ENCODE data around the gene NHSL2. TPM values are rescaled to one million over a fixed set of nuclear protein-coding genes. Genes with fewer than 3 reads are reported as not detected.

Gene NHSL2
- total RNA-seq, 1 donor from 2014 or later, result 0.29 TPM

DNA sequence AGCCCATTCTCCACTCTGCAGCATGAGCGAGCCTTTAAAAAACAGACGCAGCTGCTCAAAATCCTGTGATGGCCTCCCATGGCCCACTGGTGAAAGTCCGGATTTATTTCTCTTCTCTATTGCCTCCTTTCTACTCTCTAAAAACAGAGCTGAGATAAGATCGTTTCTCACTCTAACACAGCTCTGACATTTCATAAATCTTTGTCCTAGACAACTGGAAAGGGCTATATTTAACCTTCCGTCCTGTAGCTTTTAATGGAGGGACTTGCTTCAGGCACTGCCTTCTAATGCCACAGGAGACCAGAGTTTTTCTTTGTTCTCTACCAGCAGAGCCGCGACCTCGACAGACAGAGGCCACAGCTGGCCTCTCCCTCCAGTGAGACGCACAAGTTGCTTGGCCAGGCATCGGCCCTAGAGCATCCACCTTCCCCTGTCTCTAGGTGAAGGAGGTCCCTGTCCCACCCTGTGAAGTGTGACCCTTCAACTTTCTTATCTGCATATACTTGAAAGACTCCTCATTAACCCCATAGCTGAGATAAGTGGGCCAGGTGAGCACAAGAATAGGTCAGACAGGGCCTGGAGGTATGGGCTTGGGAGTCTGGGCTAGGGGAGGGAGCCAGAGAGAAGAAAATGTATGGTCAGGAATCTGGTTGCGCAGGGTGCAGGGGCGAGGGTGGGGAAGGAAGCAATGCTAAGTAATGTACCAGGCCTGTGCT lies 171.1 kb downstream of the NHSL2 start:
- CTCF ChIA-PET, result no interaction called here
- POLR2A ChIA-PET, result no interaction called here
- Mint-ChIP-seq H3K27ac (no peak overlapping the region), H3K36me3 (ENCODE audit: low read depth) (no peaks in the 10 kb centered on the region), H3K4me1 (peaks cover 2% of the 10 kb centered on the region), H3K4me3 (no peak overlapping the region), H3K9me3 (no peaks in the 10 kb centered on the region), H3K27me3 (no peaks in the 10 kb centered on the region)
- DNase-seq (no peak), ATAC-seq (ENCODE audit: low read depth) (no peak)
- TF ChIP-seq, protein P1, sequence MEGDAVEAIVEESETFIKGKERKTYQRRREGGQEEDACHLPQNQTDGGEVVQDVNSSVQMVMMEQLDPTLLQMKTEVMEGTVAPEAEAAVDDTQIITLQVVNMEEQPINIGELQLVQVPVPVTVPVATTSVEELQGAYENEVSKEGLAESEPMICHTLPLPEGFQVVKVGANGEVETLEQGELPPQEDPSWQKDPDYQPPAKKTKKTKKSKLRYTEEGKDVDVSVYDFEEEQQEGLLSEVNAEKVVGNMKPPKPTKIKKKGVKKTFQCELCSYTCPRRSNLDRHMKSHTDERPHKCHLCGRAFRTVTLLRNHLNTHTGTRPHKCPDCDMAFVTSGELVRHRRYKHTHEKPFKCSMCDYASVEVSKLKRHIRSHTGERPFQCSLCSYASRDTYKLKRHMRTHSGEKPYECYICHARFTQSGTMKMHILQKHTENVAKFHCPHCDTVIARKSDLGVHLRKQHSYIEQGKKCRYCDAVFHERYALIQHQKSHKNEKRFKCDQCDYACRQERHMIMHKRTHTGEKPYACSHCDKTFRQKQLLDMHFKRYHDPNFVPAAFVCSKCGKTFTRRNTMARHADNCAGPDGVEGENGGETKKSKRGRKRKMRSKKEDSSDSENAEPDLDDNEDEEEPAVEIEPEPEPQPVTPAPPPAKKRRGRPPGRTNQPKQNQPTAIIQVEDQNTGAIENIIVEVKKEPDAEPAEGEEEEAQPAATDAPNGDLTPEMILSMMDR (IDR thresholded peaks at IDR 0.05), result no peak
- intact Hi-C loops (cut with micrococcal nuclease), result no loop called here

DNA sequence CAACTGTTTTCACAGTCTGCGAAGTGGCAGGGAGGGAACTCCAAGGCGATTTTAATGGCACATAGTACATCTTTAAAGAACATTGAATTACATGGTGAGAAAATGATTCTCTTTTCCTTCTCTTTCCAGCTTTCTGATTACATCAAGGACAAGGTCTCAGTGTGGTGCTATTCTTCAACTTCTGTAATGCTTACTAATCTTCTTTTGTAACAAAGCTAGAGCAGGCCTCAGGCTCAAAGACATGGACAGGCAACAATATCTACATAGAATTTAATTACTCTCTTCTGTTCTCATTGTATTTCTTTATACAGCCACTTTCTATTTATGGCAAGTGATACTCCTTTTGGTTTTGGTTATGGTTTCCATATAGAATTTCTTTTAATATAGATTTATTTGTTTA lies 172.6 kb downstream of the NHSL2 start:
- POLR2A ChIA-PET, result no interaction called here
- TF ChIP-seq, protein P1 (IDR thresholded peaks at IDR 0.05), result no peak
- no peak for DNase-seq
- CTCF ChIA-PET, result no interaction called here
- H3K27ac Mint-ChIP-seq, result no peak overlapping the region
- peaks cover 2% of the 10 kb centered on the region for H3K4me1 Mint-ChIP-seq
- no peaks in the 10 kb centered on the region for H3K9me3 Mint-ChIP-seq
- no peaks in the 10 kb centered on the region for H3K36me3 Mint-ChIP-seq (ENCODE audit: low read depth)
- intact Hi-C loops (cut with micrococcal nuclease), result no loop called here
- no peak overlapping the region for H3K4me3 Mint-ChIP-seq
- peaks cover 2% of the 10 kb centered on the region for H3K27me3 Mint-ChIP-seq
- no peak for ATAC-seq (ENCODE audit: low read depth)

DNA sequence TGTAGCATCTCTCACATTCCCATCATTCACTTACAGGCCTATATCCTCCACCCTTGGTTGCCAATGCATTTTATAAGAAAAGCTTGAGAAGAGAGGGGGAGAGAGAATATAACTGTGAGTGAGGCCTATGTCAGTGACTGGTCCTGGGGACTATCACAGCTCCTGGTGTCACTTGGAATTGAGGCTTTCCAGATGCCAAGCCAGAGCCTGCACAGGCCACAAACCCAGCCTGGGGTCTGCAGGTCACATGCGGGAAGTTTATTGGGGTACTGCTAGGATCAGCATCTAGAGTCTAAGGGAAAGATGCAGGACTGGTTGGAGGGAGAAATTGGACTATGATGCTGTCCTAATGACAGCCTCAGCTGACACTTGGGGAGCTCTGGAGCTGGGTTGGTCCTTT lies 173.5 kb downstream of the NHSL2 start:
- Mint-ChIP-seq H3K27ac (no peak overlapping the region), H3K27me3 (peaks cover 2% of the 10 kb centered on the region), H3K36me3 (ENCODE audit: low read depth) (no peaks in the 10 kb centered on the region), H3K9me3 (no peaks in the 10 kb centered on the region), H3K4me1 (peaks cover 2% of the 10 kb centered on the region), H3K4me3 (no peak overlapping the region)
- DNase-seq (no peak), ATAC-seq (ENCODE audit: low read depth) (no peak)
- ChIA-PET POLR2A (no interaction called here), CTCF (no interaction called here)
- intact Hi-C loops (cut with micrococcal nuclease), result no loop called here
- TF ChIP-seq, protein P1 (IDR thresholded peaks at IDR 0.05), result no peak

DNA sequence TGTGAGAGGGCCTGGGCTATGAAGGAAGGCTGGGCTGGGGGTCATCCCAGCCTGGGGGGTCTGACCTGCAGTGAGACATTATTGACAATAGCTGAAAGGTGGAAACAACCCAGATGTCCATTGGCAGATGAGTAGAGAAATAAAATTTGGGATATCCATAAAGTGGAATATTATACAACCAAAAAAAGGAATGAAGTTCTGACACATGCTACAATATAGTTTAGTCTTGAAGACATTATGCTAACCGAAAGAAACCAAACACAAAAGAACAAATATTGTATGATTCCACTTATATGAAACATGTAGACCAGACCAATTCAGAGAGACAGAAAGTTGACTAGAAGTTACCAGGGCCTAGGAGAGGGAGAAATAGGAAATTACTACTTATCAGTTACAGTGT lies 176.3 kb downstream of the NHSL2 start:
- no peak for ATAC-seq (ENCODE audit: low read depth)
- no peak overlapping the region for H3K27ac Mint-ChIP-seq
- no peaks in the 10 kb centered on the region for H3K36me3 Mint-ChIP-seq (ENCODE audit: low read depth)
- intact Hi-C loops (cut with micrococcal nuclease), result no loop called here
- H3K27me3 Mint-ChIP-seq, result peaks cover 2% of the 10 kb centered on the region
- no peak for DNase-seq
- no peaks in the 10 kb centered on the region for H3K9me3 Mint-ChIP-seq
- H3K4me1 Mint-ChIP-seq, result no peaks in the 10 kb centered on the region
- CTCF ChIA-PET, result no interaction called here
- no peak overlapping the region for H3K4me3 Mint-ChIP-seq
- TF ChIP-seq, protein P1 (IDR thresholded peaks at IDR 0.05), result no peak
- POLR2A ChIA-PET, result no interaction called here

DNA sequence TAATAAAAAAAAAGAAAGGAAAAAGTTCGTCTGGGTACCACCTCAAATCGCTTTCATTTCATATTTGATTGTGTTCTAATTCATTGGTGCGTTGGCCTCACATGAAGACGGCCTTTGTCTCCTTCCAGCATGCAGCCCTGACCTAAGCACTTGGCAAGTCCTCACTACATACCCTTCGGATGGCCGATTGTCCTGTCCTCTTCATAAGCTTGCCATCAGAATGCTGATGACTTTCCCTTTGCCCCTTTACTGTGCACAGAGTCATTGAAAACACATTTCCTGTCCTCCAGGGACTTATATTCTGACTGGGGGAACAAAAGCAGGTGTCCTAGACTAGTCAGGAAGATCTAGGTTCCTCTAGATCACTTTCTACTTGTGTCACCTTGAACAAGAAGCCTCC lies 178.1 kb downstream of the NHSL2 start:
- Mint-ChIP-seq H3K9me3 (no peaks in the 10 kb centered on the region), H3K27ac (no peak overlapping the region), H3K36me3 (ENCODE audit: low read depth) (no peaks in the 10 kb centered on the region), H3K4me1 (no peaks in the 10 kb centered on the region), H3K27me3 (peaks cover 2% of the 10 kb centered on the region), H3K4me3 (no peak overlapping the region)
- ChIA-PET POLR2A (no interaction called here), CTCF (no interaction called here)
- no peak for DNase-seq
- TF ChIP-seq, protein P1 (IDR thresholded peaks at IDR 0.05), result no peak
- intact Hi-C loops (cut with micrococcal nuclease), result no loop called here
- ATAC-seq (ENCODE audit: low read depth), result no peak
